HUES48 (cell line): ENCODE results near the gene DICER1.

ENCODE experiments used
- H3K27ac ChIP-seq: one replicate; pipeline ENCODE4 v1.7.0; 2013; ENCODE audit warnings: low read depth, low read length, inconsistent platforms
- H3K27me3 ChIP-seq: 2 replicates; pipeline ENCODE4 v1.6.1; 2013; ENCODE audit warnings: mild to moderate bottlenecking, low read length; ENCODE audit not compliant: control insufficient read depth, insufficient read depth
- H3K36me3 ChIP-seq: 2 replicates; pipeline ENCODE4 v1.6.1; 2013; ENCODE audit warnings: low read length; ENCODE audit not compliant: control insufficient read depth, insufficient read depth
- H3K4me1 ChIP-seq: 2 replicates; pipeline ENCODE4 v1.6.1; 2013; ENCODE audit warnings: mild to moderate bottlenecking, low read length; ENCODE audit not compliant: control insufficient read depth, insufficient read depth
- H3K4me3 ChIP-seq: 2 replicates; pipeline ENCODE4 v1.5.1; 2013; ENCODE audit warnings: mild to moderate bottlenecking, low read depth, low read length
- H3K9ac ChIP-seq: 2 replicates; pipeline ENCODE4 v1.6.1; 2013; ENCODE audit warnings: mild to moderate bottlenecking, low read depth, low read length, moderate library complexity
- H3K9me3 ChIP-seq: 2 replicates; pipeline ENCODE4 v1.6.1; 2013; ENCODE audit warnings: low read length; ENCODE audit not compliant: control insufficient read depth, insufficient read depth

DICER1 gene

DNA sequence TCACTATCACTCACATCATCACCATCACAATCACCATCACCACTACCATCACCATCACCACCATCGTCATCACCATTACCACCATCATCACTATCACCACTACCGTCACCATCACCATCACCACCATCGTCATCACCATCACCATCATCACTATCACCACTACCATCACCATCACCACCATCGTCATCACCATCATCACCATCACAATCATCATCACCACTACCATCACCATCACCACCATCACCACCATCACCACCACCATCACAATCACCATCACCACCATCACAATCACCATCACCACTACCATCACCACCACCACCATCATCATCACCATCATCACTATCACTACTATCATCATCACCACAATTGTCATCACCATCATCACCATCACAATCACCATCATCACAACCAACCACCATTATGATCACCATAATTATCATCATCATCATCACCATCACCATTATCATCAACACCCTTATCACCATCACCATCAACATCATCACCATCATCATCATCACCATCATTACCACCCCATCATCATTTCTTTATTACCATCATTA, 90.8 kb downstream of the DICER1 start:
- Histone ChIP-seq H3K36me3 (no peaks in the 10 kb centered on the region), H3K27ac (no peak overlapping the region), H3K4me1 (no peaks in the 10 kb centered on the region), H3K9ac (no peak overlapping the region), H3K9me3 (no peaks in the 10 kb centered on the region), H3K4me3 (no peak overlapping the region), H3K27me3 (no peaks in the 10 kb centered on the region)

GRCh38 chr14:95065411-95065810, 91.9 kb downstream of the DICER1 start:
- H3K9me3 ChIP-seq = no peaks in the 10 kb centered on the region
- no peak overlapping the region for H3K4me3 ChIP-seq
- H3K27ac ChIP-seq = no peak overlapping the region
- H3K36me3 ChIP-seq = no peaks in the 10 kb centered on the region
- no peaks in the 10 kb centered on the region for H3K4me1 ChIP-seq
- H3K27me3 ChIP-seq = no peaks in the 10 kb centered on the region
- H3K9ac ChIP-seq = no peak overlapping the region

DNA sequence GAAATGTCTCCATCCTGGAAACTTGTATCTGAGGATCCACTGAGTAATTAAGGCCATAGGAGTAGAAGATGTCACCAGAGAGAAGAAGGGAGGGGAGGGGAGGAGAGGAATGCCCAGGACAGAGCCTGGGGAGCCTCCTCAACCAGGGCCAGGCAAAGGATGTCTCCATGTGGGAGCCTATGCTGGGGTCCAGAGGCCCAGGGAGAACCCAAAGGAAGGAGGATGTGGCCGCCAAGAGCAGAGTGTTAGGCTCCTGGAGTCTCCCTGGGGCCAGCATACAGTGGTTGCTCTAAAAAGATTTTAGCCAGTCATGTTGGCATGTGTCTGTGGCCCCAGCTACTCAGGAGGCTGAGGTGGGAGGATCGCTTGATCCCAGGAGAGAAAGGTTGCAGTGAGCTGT, 92.6 kb downstream of the DICER1 start:
- H3K9me3 ChIP-seq = no peaks in the 10 kb centered on the region
- no peaks in the 10 kb centered on the region for H3K27me3 ChIP-seq
- H3K27ac ChIP-seq = no peak overlapping the region
- H3K4me1 ChIP-seq = no peaks in the 10 kb centered on the region
- no peaks in the 10 kb centered on the region for H3K36me3 ChIP-seq
- no peak overlapping the region for H3K9ac ChIP-seq
- no peak overlapping the region for H3K4me3 ChIP-seq

GRCh38 chr14:95064256-95064655, 93.1 kb downstream of the DICER1 start:
- Histone ChIP-seq H3K27ac (no peak overlapping the region), H3K4me3 (no peak overlapping the region), H3K27me3 (no peaks in the 10 kb centered on the region), H3K36me3 (no peaks in the 10 kb centered on the region), H3K9ac (no peak overlapping the region), H3K4me1 (no peaks in the 10 kb centered on the region), H3K9me3 (no peaks in the 10 kb centered on the region)

- Histone ChIP-seq H3K36me3 (no peaks in the 10 kb centered on the region), H3K4me1 (no peaks in the 10 kb centered on the region), H3K27me3 (no peaks in the 10 kb centered on the region), H3K4me3 (no peak overlapping the region), H3K9ac (no peak overlapping the region), H3K9me3 (no peaks in the 10 kb centered on the region), H3K27ac (no peak overlapping the region)
These were observed 93.9 kb downstream of the DICER1 start for GRCh38 chr14:95063391-95063790.

DNA sequence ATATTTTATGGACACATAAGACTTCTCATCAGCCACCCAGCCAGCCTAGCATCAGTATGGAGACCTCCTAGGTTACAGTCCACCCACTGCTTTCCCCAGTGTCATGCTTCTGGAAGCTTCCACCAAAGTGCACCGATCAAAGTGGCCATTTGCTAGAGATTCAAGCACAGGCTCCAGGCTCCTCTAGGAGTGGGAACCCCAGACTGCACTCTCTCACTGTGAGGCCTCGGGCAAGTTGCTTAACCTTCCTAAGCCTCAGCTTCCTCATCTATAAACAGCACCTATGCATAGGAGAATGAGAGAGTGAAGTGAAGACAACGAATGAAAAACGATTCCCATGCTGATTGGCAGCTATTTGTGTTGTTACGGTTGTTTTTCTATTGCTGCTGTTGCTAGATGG, 94.4 kb downstream of the DICER1 start:
- no peaks in the 10 kb centered on the region for H3K4me1 ChIP-seq
- H3K27me3 ChIP-seq = no peaks in the 10 kb centered on the region
- H3K9me3 ChIP-seq = no peaks in the 10 kb centered on the region
- no peaks in the 10 kb centered on the region for H3K36me3 ChIP-seq
- H3K9ac ChIP-seq = no peak overlapping the region
- H3K4me3 ChIP-seq = no peak overlapping the region
- H3K27ac ChIP-seq = no peak overlapping the region

GRCh38 chr14:95062220-95062619, 95.1 kb downstream of the DICER1 start:
- no peaks in the 10 kb centered on the region for H3K36me3 ChIP-seq
- no peak overlapping the region for H3K27ac ChIP-seq
- no peaks in the 10 kb centered on the region for H3K4me1 ChIP-seq
- H3K9ac ChIP-seq = no peak overlapping the region
- H3K27me3 ChIP-seq = no peaks in the 10 kb centered on the region
- no peak overlapping the region for H3K4me3 ChIP-seq
- no peaks in the 10 kb centered on the region for H3K9me3 ChIP-seq

DNA sequence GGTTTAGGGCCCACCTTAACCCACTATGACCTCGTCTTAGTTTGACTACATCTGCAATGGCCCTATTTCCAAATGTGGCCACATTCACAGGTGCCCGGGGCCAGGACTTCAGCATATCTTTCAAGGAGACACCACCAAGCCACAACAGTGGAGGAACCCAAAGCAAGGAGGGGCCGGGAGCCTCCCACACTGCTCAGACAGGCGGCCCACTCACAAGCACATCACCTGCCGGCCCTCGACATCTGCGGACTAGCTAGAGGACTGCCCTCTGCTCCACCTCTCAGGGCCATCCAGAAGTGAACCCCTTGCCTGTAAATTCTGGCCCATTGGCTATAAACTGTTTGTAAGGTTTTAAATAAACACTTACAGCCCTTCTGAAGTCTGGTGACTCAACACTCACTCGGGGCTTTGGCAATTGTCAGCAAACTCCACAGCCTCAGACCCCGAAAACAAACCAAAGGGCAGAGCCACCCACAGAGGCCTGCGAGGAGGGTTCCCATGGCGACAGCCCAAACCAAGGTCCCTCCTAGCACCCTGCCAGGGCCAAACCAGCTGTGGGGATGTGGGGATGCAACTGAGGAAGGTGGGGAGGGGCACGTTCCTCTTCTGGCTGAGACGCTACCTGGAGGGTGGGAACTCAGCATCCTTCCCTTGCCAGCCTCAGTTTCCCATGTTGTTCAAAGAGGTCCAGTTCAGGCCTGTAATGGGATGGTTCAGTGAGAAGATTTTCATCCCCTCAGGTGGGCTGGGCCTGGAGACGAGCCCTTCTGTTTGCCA, 95.8 kb downstream of the DICER1 start:
- no peaks in the 10 kb centered on the region for H3K27me3 ChIP-seq
- H3K9me3 ChIP-seq = no peaks in the 10 kb centered on the region
- no peaks in the 10 kb centered on the region for H3K4me1 ChIP-seq
- H3K4me3 ChIP-seq = no peak overlapping the region
- no peak overlapping the region for H3K27ac ChIP-seq
- H3K36me3 ChIP-seq = no peaks in the 10 kb centered on the region
- no peak overlapping the region for H3K9ac ChIP-seq

DNA sequence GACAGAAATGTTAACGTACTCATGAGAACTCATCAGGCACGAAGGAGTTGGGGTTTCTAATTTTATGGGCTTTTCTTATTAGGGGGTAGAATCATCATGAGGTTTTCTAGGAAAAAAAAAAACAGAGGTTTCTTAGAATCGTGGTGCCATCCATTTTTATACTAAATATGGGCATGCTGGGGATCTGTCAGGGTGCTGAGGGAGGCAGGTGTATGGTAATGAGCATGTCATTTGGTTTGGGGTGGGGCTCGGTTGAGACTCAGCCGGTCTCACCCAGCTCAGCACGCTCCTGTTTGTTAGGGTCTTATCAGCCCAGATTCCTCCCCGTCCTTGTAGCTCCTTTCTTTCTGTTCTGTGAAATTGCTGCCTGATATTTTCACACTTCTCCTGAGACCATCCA, 98.2 kb downstream of the DICER1 start:
- Histone ChIP-seq H3K9ac (no peak overlapping the region), H3K4me3 (no peak overlapping the region), H3K27ac (no peak overlapping the region), H3K27me3 (no peaks in the 10 kb centered on the region), H3K9me3 (no peaks in the 10 kb centered on the region), H3K36me3 (no peaks in the 10 kb centered on the region), H3K4me1 (no peaks in the 10 kb centered on the region)

DNA sequence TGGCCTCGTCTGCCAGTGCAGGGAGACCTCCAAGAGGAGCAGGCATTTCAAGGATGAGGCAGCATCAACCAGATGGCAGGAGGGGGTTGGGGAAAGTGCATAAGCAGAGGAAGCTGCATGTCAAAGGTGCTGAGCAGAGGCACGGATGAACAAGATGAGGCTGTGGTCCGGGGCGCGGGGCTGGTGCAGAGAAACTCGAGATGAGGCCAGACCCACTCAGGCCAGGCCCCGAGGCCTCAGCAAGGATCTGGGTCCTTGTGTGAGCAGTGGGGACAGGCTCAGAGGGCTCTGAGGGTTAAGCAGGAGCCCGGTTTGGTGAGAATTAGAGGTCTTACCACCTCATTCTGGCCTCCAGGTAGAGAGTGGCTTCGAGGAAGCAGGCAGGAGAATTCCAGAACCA, 98.8 kb downstream of the DICER1 start:
- no peak overlapping the region for H3K9ac ChIP-seq
- H3K36me3 ChIP-seq = no peaks in the 10 kb centered on the region
- H3K4me1 ChIP-seq = no peaks in the 10 kb centered on the region
- H3K4me3 ChIP-seq = no peak overlapping the region
- no peak overlapping the region for H3K27ac ChIP-seq
- H3K27me3 ChIP-seq = no peaks in the 10 kb centered on the region
- no peaks in the 10 kb centered on the region for H3K9me3 ChIP-seq

DNA sequence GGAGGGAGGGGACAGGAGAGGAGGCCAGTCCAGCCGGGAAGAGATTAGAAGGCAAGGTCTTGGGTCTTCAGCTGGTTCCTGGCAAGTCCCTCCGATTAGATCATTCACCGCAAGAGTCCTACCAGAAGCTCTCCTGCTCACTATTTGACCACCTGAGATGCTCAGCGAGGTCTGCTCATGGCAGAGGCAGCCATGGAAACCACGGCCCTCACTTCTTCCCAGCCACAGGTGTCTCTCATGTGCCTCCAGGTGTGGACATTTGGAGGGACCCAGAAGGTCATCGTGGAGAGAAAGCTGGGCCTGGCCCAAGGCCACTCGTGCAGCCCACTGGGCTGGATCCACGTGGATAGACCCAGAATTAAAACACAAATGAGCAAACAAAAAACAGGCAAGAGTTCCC, 99.5 kb downstream of the DICER1 start:
- no peaks in the 10 kb centered on the region for H3K9me3 ChIP-seq
- no peak overlapping the region for H3K27ac ChIP-seq
- no peaks in the 10 kb centered on the region for H3K36me3 ChIP-seq
- no peak overlapping the region for H3K4me3 ChIP-seq
- H3K4me1 ChIP-seq = no peaks in the 10 kb centered on the region
- no peaks in the 10 kb centered on the region for H3K27me3 ChIP-seq
- no peak overlapping the region for H3K9ac ChIP-seq
